Measurements from ENCODE around the gene SYNM. TPM values are rescaled to one million over a fixed set of nuclear protein-coding genes. Genes with fewer than 3 reads are reported as not detected.
"Not testable (repeated sequence)": the region's sequence is repeated elsewhere in the genome, so short reads cannot be mapped to it uniquely, and the experiment has no call there.

The SYNM gene, protein sequence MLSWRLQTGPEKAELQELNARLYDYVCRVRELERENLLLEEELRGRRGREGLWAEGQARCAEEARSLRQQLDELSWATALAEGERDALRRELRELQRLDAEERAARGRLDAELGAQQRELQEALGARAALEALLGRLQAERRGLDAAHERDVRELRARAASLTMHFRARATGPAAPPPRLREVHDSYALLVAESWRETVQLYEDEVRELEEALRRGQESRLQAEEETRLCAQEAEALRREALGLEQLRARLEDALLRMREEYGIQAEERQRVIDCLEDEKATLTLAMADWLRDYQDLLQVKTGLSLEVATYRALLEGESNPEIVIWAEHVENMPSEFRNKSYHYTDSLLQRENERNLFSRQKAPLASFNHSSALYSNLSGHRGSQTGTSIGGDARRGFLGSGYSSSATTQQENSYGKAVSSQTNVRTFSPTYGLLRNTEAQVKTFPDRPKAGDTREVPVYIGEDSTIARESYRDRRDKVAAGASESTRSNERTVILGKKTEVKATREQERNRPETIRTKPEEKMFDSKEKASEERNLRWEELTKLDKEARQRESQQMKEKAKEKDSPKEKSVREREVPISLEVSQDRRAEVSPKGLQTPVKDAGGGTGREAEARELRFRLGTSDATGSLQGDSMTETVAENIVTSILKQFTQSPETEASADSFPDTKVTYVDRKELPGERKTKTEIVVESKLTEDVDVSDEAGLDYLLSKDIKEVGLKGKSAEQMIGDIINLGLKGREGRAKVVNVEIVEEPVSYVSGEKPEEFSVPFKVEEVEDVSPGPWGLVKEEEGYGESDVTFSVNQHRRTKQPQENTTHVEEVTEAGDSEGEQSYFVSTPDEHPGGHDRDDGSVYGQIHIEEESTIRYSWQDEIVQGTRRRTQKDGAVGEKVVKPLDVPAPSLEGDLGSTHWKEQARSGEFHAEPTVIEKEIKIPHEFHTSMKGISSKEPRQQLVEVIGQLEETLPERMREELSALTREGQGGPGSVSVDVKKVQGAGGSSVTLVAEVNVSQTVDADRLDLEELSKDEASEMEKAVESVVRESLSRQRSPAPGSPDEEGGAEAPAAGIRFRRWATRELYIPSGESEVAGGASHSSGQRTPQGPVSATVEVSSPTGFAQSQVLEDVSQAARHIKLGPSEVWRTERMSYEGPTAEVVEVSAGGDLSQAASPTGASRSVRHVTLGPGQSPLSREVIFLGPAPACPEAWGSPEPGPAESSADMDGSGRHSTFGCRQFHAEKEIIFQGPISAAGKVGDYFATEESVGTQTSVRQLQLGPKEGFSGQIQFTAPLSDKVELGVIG (N-terminal part only)
- total RNA-seq = 295 TPM
- long read RNA-seq, full-length matches to known transcripts = 103 of 285 reads
- long read RNA-seq, partial matches to known transcripts = 98 of 285 reads
- long read RNA-seq, other reads (novel, unspliced or antisense) = 84 of 285 reads

- peak; percentile 84 for ATAC-seq (ENCODE audit: poor library complexity)
- intact Hi-C loops (cut with DNase I) = loop anchor here (2.0 kb wide), 1 partner anchor 108 kb away; no protein-coding TSS in a partner anchor
- DNase-seq = peak; percentile 88
Observed at GRCh38 chr15:99104788-99105513, at the start of gene SYNM. SYNM (plus strand) TSS chr15:99105080; CDS start chr15:99105200, 120 bp downstream.

- ATAC-seq (ENCODE audit: poor library complexity) (no peak), DNase-seq (no peak)
- intact Hi-C loops (cut with DNase I) = loop anchor here (5.0 to 10.0 kb wide), 3 partner anchors 103 to 411 kb away; partner anchors contain the start of gene IGF1R
Observed at GRCh38 chr15:99055555-99056134, 49.2 kb upstream of the SYNM start.

GRCh38 chr15:99057020-99057419, 47.9 kb upstream of the SYNM start:
- DNase-seq (no peak), ATAC-seq (ENCODE audit: poor library complexity) (no peak)
- intact Hi-C loops (cut with DNase I) = loop anchor here (5.0 to 10.0 kb wide), 3 partner anchors 105 to 412 kb away; partner anchors contain the start of gene IGF1R

GRCh38 chr15:99057697-99058420, 47.0 kb upstream of the SYNM start:
- DNase-seq (peak; percentile 51), ATAC-seq (ENCODE audit: poor library complexity) (peak; percentile 3)
- intact Hi-C loops (cut with DNase I) = loop anchor here (5.0 to 10.0 kb wide), 3 partner anchors 106 to 413 kb away; partner anchors contain the start of gene IGF1R

DNA sequence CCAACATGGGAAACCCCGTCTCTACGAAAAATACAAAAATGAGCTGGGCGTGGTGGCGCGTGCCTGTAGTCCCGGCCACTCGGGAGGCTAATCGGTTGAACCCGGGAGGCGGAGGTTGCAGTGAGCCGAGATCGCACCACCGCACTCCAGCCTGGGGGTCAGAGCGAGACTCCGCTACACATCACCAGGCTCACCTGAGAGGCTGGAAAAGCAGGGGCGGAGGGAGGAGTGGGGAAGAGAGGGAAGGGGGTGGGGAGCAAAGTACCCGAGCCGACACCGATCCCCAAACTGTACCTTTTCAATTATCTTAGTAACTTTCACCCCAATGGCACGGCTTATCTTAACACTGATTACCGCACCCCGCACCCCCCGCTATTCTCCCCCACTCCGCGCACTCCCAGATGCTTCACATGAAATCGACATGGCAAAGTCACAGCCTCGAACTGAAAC, 46.4 kb upstream of the SYNM start:
- intact Hi-C loops (cut with DNase I) = loop anchor here (5.0 to 10.0 kb wide), 3 partner anchors 106 to 414 kb away; partner anchors contain the start of gene IGF1R
- no peak for DNase-seq
- peak; percentile 20 for ATAC-seq (ENCODE audit: poor library complexity)

- DNase-seq = peak; percentile 84
- intact Hi-C loops (cut with DNase I) = loop anchor here (5.0 to 10.0 kb wide), 3 partner anchors 107 to 414 kb away; partner anchors contain the start of gene IGF1R
- ATAC-seq (ENCODE audit: poor library complexity) = peak; percentile 90
Observed at GRCh38 chr15:99059010-99059981, 45.6 kb upstream of the SYNM start.

- intact Hi-C loops (cut with DNase I) = loop anchor here (10.0 kb wide), 1 partner anchor 285 kb away; no protein-coding TSS in a partner anchor
- not testable (repeated sequence) for DNase-seq; ATAC-seq (ENCODE audit: poor library complexity)
Observed at GRCh38 chr15:99060186-99060585, 44.7 kb upstream of the SYNM start.

DNA sequence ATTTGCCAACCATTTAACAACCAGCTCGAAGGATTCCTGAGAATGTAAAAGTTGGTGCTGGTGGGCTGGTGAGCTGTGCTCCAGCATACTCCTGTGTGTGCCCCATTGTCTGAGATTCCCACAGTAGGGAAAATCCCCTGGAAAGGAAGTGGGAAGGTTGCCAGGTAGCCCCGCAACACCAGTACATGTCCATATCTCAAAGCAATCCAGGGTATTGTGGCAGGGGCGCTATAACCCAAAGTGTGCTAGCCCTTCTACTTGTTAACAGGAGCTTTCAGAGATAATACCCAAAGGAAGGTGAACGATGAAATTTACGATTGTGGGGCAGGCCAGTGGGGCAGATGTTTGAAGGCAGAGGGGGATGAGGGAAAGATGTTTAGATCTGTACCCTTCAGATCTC, 42.7 kb upstream of the SYNM start:
- DNase-seq (no peak), ATAC-seq (ENCODE audit: poor library complexity) (no peak)
- intact Hi-C loops (cut with DNase I) = loop anchor here (10.0 kb wide), 1 partner anchor 287 kb away; no protein-coding TSS in a partner anchor

- intact Hi-C loops (cut with DNase I) = loop anchor here (10.0 kb wide), 1 partner anchor 293 kb away; no protein-coding TSS in a partner anchor
- no peak for DNase-seq
- no peak for ATAC-seq (ENCODE audit: poor library complexity)
Observed at GRCh38 chr15:99068186-99068585, 36.7 kb upstream of the SYNM start.

DNA sequence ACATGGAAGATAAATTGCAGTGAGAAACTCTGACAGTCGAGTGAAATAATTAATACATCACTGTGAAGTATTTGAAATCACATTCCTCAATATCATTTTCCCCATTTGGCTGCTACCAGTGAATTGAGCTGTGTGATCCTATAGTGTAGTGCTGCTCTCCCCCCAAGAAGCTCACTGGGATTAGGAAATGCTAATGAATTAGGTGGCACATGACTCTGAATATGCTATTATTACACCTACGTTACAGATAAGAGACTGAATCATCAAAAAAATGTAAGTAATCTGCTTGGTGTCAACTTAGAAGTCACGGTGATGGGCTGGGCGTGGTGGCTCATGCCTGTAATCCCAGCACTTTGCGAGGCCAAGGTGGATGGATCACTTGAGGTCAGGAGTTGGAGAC, 34.7 kb upstream of the SYNM start:
- no peak for ATAC-seq (ENCODE audit: poor library complexity)
- no peak for DNase-seq
- intact Hi-C loops (cut with DNase I) = no loop called here

DNA sequence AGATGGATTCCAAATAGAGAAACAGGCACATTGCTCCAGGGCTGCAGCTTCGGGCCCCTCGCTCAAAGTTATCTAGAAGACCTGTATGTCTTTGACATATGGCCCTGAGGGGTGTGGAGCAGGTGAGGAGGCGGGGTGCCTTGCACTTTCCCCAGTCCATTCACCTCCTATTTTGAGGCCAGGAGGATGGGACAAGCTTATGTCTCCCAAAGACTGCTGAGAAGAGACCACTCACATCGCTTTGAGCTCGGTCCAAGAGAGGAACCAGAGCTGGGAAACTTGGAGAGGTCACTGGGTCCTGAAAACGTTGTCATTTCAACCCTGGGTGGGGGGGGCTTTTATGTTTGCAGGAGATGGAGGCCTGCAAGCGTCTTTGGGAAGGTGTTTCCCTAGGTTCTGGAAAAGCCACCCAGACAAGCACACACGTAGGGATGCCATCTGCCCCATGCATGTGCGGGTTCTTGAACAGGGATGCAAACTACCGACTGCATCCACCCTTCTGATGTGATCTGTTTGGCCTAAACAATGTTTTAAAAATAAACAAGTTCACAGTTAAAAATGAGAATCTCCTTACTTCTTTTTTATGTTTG, 33.7 kb upstream of the SYNM start:
- intact Hi-C loops (cut with DNase I) = no loop called here
- DNase-seq (no peak), ATAC-seq (ENCODE audit: poor library complexity) (no peak)

GRCh38 chr15:99073008-99073717, 31.7 kb upstream of the SYNM start:
- ATAC-seq (ENCODE audit: poor library complexity) = no peak

GRCh38 chr15:99074446-99074845, 30.4 kb upstream of the SYNM start:
- intact Hi-C loops (cut with DNase I) = no loop called here
- ATAC-seq (ENCODE audit: poor library complexity) = no peak
- no peak for DNase-seq

More at GRCh38 chr15:99073008-99073717, 31.7 kb upstream of the SYNM start:
- intact Hi-C loops (cut with DNase I) = no loop called here
- DNase-seq = no peak

- not testable (repeated sequence) for ATAC-seq (ENCODE audit: poor library complexity); DNase-seq
- intact Hi-C loops (cut with DNase I) = loop anchor here (5.0 kb wide), 1 partner anchor 558 kb away; no protein-coding TSS in a partner anchor
Observed at GRCh38 chr15:99075059-99075652, 29.7 kb upstream of the SYNM start.

Data from Right ventricle myocardium superior (tissue), 1 donor.